ENCODE results near the gene MPEG1.

The MPEG1 gene

DNA sequence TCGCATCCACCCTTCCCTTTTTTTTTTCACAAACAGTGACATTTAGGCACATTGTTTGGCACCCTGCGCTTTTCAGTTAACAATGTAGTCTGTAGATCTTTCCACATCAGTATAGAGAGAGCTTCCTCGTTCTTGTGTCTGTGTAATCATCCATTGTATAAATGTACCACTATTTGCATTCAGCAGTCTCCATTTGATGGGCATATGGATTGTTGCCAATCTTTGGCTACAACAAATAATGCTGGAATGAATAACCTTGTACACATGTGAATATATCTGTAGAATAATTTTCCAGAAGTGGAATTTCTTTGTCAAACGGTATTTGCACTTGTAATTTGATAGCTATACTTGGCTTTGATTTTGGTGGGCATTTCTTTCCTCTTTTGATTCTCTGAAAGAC lies 17.1 kb downstream of the MPEG1 start:
- Histone ChIP-seq H3K36me3 (ENCODE audit: control insufficient read depth in 1 of 2, insufficient read depth in 2 of 2, low read depth in 1 of 2, low read length in 2 of 2) (no peaks in the 10 kb centered on the region), H2BK12ac (ENCODE audit: low read length in 2 of 2) (no peak overlapping the region), H2BK5ac (ENCODE audit: low read depth, low read length, poor library complexity, severe bottlenecking) (no peak overlapping the region), H2BK120ac (ENCODE audit: low read depth, low read length) (no peak overlapping the region), H3K27ac (ENCODE audit: low read length, poor library complexity, severe bottlenecking) (no peak overlapping the region), H3K18ac (ENCODE audit: low read depth in 1 of 2, low read length in 2 of 2) (no peak overlapping the region), H2AFZ (ENCODE audit: low read depth, low read length) (no peak overlapping the region), H3K27me3 (ENCODE audit: control insufficient read depth in 1 of 2, insufficient read depth in 1 of 2, low read length in 2 of 2) (peaks cover 0 to 5% of the 10 kb centered on the region in 2 experiments), H2BK15ac (ENCODE audit: low read depth, poor library complexity, severe bottlenecking) (no peak overlapping the region), H3K9ac (ENCODE audit: low read length) (no peak overlapping the region), H2AK5ac (ENCODE audit: low read length, severe bottlenecking) (no peak overlapping the region), H3K79me1 (replicated peaks; ENCODE audit: low read length, poor library complexity, severe bottlenecking) (no peaks in the 10 kb centered on the region), H3K23ac (ENCODE audit: low read length in 2 of 2) (no peak overlapping the region), H3K4me2 (ENCODE audit: low read length, poor library complexity, severe bottlenecking) (no peak overlapping the region), H4K8ac (ENCODE audit: low read length) (no peak overlapping the region), H3K9me3 (ENCODE audit: control insufficient read depth, low read length) (no peaks in the 10 kb centered on the region), H3K4me3 (ENCODE audit: insufficient read depth in 1 of 2, low read depth in 1 of 2, low read length in 2 of 2) (no peak overlapping the region), H3K14ac (ENCODE audit: low read length in 2 of 2) (no peak overlapping the region), H4K91ac (ENCODE audit: low read length) (no peak overlapping the region), H3K4ac (ENCODE audit: low read depth in 1 of 2, low read length in 2 of 2) (no peak overlapping the region), H3K4me1 (ENCODE audit: control insufficient read depth, insufficient read depth, low read depth, low read length) (no peaks in the 10 kb centered on the region)
- 85% methylated on average over 1 of the region's 4 CpGs for WGBS
- DNase-seq: no peak

DNA sequence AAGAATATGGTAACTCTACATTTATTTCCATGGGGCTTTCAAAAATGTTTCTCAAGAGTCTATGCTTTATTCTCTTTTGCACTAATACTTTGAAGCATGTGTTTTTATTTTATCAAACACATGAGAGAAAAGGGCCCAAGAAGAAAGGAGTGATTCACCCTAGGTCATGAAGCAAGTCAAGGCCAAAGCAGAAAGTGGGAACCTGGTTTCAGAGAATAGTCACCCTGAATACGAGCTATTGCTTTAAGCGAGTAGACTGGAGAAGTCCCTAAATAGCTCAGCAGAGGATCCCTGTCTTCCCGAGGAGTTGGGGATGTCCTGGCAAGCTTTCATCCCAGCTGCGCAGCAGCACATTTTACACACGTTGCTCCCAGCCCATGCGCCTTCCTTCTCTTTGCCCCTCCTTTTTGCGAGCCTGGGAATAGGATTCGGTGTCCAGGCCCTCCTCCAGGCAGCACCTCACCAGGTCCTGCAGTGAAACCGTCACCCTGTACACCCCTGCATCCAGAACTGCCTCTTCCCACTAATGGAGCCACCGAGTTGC lies 19.1 kb downstream of the MPEG1 start:
- Histone ChIP-seq H4K8ac (ENCODE audit: low read length) (no peak overlapping the region), H4K91ac (ENCODE audit: low read length) (no peak overlapping the region), H3K4me1 (ENCODE audit: control insufficient read depth, insufficient read depth, low read depth, low read length) (no peaks in the 10 kb centered on the region), H3K23ac (ENCODE audit: low read length in 2 of 2) (no peak overlapping the region), H2BK12ac (ENCODE audit: low read length in 2 of 2) (no peak overlapping the region), H3K4ac (ENCODE audit: low read depth in 1 of 2, low read length in 2 of 2) (no peak overlapping the region), H3K36me3 (ENCODE audit: control insufficient read depth in 1 of 2, insufficient read depth in 2 of 2, low read depth in 1 of 2, low read length in 2 of 2) (no peaks in the 10 kb centered on the region), H2AFZ (ENCODE audit: low read depth, low read length) (no peak overlapping the region), H3K27ac (ENCODE audit: low read length, poor library complexity, severe bottlenecking) (no peak overlapping the region), H2BK5ac (ENCODE audit: low read depth, low read length, poor library complexity, severe bottlenecking) (no peak overlapping the region), H3K18ac (ENCODE audit: low read depth in 1 of 2, low read length in 2 of 2) (no peak overlapping the region), H2BK120ac (ENCODE audit: low read depth, low read length) (no peak overlapping the region), H2AK5ac (ENCODE audit: low read length, severe bottlenecking) (no peak overlapping the region), H3K9me3 (ENCODE audit: control insufficient read depth, low read length) (no peaks in the 10 kb centered on the region), H3K27me3 (ENCODE audit: control insufficient read depth in 1 of 2, insufficient read depth in 1 of 2, low read length in 2 of 2) (peaks cover 0 to 5% of the 10 kb centered on the region in 2 experiments), H3K79me1 (replicated peaks; ENCODE audit: low read length, poor library complexity, severe bottlenecking) (no peaks in the 10 kb centered on the region), H3K4me3 (ENCODE audit: insufficient read depth in 1 of 2, low read depth in 1 of 2, low read length in 2 of 2) (no peak overlapping the region), H3K14ac (ENCODE audit: low read length in 2 of 2) (no peak overlapping the region), H3K4me2 (ENCODE audit: low read length, poor library complexity, severe bottlenecking) (no peak overlapping the region), H2BK15ac (ENCODE audit: low read depth, poor library complexity, severe bottlenecking) (no peak overlapping the region), H3K9ac (ENCODE audit: low read length) (no peak overlapping the region)
- 86% methylated on average over 10 of the region's 10 CpGs for WGBS
- DNase-seq: no peak

- no peak overlapping the region for H3K9ac ChIP-seq (ENCODE audit: low read length)
- no peak overlapping the region for H2BK12ac ChIP-seq (ENCODE audit: low read length in 2 of 2)
- H2AFZ ChIP-seq (ENCODE audit: low read depth, low read length): no peak overlapping the region
- no peaks in the 10 kb centered on the region for H3K9me3 ChIP-seq (ENCODE audit: control insufficient read depth, low read length)
- no peak overlapping the region for H3K4ac ChIP-seq (ENCODE audit: low read depth in 1 of 2, low read length in 2 of 2)
- no peak overlapping the region for H3K27ac ChIP-seq (ENCODE audit: low read length, poor library complexity, severe bottlenecking)
- no peak overlapping the region for H4K8ac ChIP-seq (ENCODE audit: low read length)
- H3K4me2 ChIP-seq (ENCODE audit: low read length, poor library complexity, severe bottlenecking): no peak overlapping the region
- H2AK5ac ChIP-seq (ENCODE audit: low read length, severe bottlenecking): no peak overlapping the region
- H4K91ac ChIP-seq (ENCODE audit: low read length): no peak overlapping the region
- no peak overlapping the region for H3K23ac ChIP-seq (ENCODE audit: low read length in 2 of 2)
- H3K14ac ChIP-seq (ENCODE audit: low read length in 2 of 2): no peak overlapping the region
- H3K18ac ChIP-seq (ENCODE audit: low read depth in 1 of 2, low read length in 2 of 2): no peak overlapping the region
- peaks cover 0 to 14% of the 10 kb centered on the region in 2 experiments for H3K27me3 ChIP-seq (ENCODE audit: control insufficient read depth in 1 of 2, insufficient read depth in 1 of 2, low read length in 2 of 2)
- no peak overlapping the region for H2BK120ac ChIP-seq (ENCODE audit: low read depth, low read length)
- no peak for DNase-seq
- no peak overlapping the region for H3K4me3 ChIP-seq (ENCODE audit: insufficient read depth in 1 of 2, low read depth in 1 of 2, low read length in 2 of 2)
- no peaks in the 10 kb centered on the region for H3K79me1 ChIP-seq (replicated peaks; ENCODE audit: low read length, poor library complexity, severe bottlenecking)
- H2BK5ac ChIP-seq (ENCODE audit: low read depth, low read length, poor library complexity, severe bottlenecking): no peak overlapping the region
- no peaks in the 10 kb centered on the region for H3K36me3 ChIP-seq (ENCODE audit: control insufficient read depth in 1 of 2, insufficient read depth in 2 of 2, low read depth in 1 of 2, low read length in 2 of 2)
- H2BK15ac ChIP-seq (ENCODE audit: low read depth, poor library complexity, severe bottlenecking): no peak overlapping the region
- H3K4me1 ChIP-seq (ENCODE audit: control insufficient read depth, insufficient read depth, low read depth, low read length): no peaks in the 10 kb centered on the region
- WGBS: 89% methylated on average over 4 of the region's 4 CpGs
Measured at GRCh38 chr11:59192446-59193020, 20.2 kb downstream of the MPEG1 start.

GRCh38 chr11:59191890-59192289 lies 20.8 kb downstream of the MPEG1 start:
- 84% methylated on average over 8 of the region's 8 CpGs for WGBS
- H3K23ac ChIP-seq (ENCODE audit: low read length in 2 of 2): no peak overlapping the region
- no peak overlapping the region for H2AK5ac ChIP-seq (ENCODE audit: low read length, severe bottlenecking)
- no peak overlapping the region for H3K14ac ChIP-seq (ENCODE audit: low read length in 2 of 2)
- H3K4me2 ChIP-seq (ENCODE audit: low read length, poor library complexity, severe bottlenecking): no peak overlapping the region
- H2AFZ ChIP-seq (ENCODE audit: low read depth, low read length): no peak overlapping the region
- no peaks in the 10 kb centered on the region for H3K79me1 ChIP-seq (replicated peaks; ENCODE audit: low read length, poor library complexity, severe bottlenecking)
- H3K27me3 ChIP-seq (ENCODE audit: control insufficient read depth in 1 of 2, insufficient read depth in 1 of 2, low read length in 2 of 2): peaks cover 0 to 16% of the 10 kb centered on the region in 2 experiments
- H2BK12ac ChIP-seq (ENCODE audit: low read length in 2 of 2): no peak overlapping the region
- H3K4me1 ChIP-seq (ENCODE audit: control insufficient read depth, insufficient read depth, low read depth, low read length): no peaks in the 10 kb centered on the region
- no peaks in the 10 kb centered on the region for H3K9me3 ChIP-seq (ENCODE audit: control insufficient read depth, low read length)
- no peak overlapping the region for H3K4ac ChIP-seq (ENCODE audit: low read depth in 1 of 2, low read length in 2 of 2)
- H4K91ac ChIP-seq (ENCODE audit: low read length): peak overlapping the region; percentile 43
- H2BK120ac ChIP-seq (ENCODE audit: low read depth, low read length): no peak overlapping the region
- no peak overlapping the region for H2BK15ac ChIP-seq (ENCODE audit: low read depth, poor library complexity, severe bottlenecking)
- no peak overlapping the region for H3K27ac ChIP-seq (ENCODE audit: low read length, poor library complexity, severe bottlenecking)
- no peak for DNase-seq
- H2BK5ac ChIP-seq (ENCODE audit: low read depth, low read length, poor library complexity, severe bottlenecking): no peak overlapping the region
- H3K4me3 ChIP-seq (ENCODE audit: insufficient read depth in 1 of 2, low read depth in 1 of 2, low read length in 2 of 2): no peak overlapping the region
- H3K36me3 ChIP-seq (ENCODE audit: control insufficient read depth in 1 of 2, insufficient read depth in 2 of 2, low read depth in 1 of 2, low read length in 2 of 2): no peaks in the 10 kb centered on the region
- no peak overlapping the region for H4K8ac ChIP-seq (ENCODE audit: low read length)
- H3K18ac ChIP-seq (ENCODE audit: low read depth in 1 of 2, low read length in 2 of 2): no peak overlapping the region
- H3K9ac ChIP-seq (ENCODE audit: low read length): no peak overlapping the region
